Ishikawa (cell line): ENCODE measurements around the gene BIRC6.

Experiments used
- CREB1 ChIP-seq: IDR thresholded peaks from 2 replicates; pipeline ENCODE4 v1.6.1; 2012; ENCODE audit warnings: low read depth
- EP300 ChIP-seq: IDR thresholded peaks from 2 replicates; pipeline ENCODE4 v1.6.1; 2012; ENCODE audit warnings: borderline replicate concordance
- RAD21 ChIP-seq: IDR thresholded peaks from 2 replicates; pipeline ENCODE4 v1.6.1; 2012; ENCODE audit warnings: low read depth
- TAF1 ChIP-seq: IDR thresholded peaks from 2 replicates; pipeline ENCODE4 v1.6.1; 2012; ENCODE audit warnings: low read depth, mild to moderate bottlenecking
- YY1 ChIP-seq: IDR thresholded peaks from 2 replicates; pipeline ENCODE4 v1.6.1; 2012; ENCODE audit warnings: low read depth
- TF ChIP-seq, protein P1 (sequence below): IDR thresholded peaks from 2 replicates; pipeline ENCODE4 v1.6.1; 2012; ENCODE audit warnings: low read depth, mild to moderate bottlenecking

DNA sequence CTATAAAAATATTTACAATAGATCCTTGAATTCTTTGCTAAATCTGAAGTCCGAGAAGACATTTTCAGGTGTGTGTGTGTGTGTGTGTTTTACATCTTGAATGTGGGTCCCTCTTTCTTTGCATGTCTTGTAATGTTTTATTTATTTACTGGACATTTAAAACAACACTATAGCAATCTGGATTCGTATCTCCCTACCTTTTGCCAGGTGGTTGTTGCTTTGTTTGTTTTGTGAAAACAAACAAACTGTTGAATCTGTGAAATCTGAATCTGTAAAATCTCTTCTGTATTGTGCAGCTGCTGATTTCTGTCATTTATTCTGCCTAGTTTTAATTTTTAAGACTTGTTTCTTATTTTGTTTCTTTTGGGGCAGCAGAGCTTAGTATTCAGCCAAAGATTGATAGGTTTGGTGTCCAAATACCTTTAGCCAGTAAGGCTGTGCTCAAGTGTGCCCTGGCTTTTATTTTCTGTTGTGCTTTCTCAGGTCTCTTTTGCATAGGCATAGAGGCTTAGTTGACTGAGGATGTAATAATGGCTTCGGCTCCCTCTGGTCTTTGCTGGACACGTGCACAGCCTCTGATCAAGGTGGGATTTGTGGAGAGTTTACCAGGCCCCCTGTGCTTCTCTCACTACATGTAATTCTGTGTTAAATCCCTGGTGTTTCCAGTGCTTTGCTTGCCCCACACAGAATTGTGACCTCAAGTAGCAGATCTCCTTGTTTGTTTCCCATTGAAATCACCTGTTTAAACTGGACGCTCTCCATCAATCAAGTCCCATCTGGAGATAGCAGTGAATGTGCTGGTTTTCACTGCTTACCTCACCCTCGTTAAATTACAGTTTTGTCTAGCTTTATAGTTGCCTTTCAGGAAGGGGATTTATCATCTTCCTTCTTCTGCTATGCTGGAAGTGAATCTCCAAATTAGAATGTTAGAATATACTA, 71.1 kb downstream of the BIRC6 start:
- TF ChIP-seq EP300 (no peak), TAF1 (no peak), RAD21 (no peak), CREB1 (no peak), YY1 (no peak)
- TF ChIP-seq, protein P1, sequence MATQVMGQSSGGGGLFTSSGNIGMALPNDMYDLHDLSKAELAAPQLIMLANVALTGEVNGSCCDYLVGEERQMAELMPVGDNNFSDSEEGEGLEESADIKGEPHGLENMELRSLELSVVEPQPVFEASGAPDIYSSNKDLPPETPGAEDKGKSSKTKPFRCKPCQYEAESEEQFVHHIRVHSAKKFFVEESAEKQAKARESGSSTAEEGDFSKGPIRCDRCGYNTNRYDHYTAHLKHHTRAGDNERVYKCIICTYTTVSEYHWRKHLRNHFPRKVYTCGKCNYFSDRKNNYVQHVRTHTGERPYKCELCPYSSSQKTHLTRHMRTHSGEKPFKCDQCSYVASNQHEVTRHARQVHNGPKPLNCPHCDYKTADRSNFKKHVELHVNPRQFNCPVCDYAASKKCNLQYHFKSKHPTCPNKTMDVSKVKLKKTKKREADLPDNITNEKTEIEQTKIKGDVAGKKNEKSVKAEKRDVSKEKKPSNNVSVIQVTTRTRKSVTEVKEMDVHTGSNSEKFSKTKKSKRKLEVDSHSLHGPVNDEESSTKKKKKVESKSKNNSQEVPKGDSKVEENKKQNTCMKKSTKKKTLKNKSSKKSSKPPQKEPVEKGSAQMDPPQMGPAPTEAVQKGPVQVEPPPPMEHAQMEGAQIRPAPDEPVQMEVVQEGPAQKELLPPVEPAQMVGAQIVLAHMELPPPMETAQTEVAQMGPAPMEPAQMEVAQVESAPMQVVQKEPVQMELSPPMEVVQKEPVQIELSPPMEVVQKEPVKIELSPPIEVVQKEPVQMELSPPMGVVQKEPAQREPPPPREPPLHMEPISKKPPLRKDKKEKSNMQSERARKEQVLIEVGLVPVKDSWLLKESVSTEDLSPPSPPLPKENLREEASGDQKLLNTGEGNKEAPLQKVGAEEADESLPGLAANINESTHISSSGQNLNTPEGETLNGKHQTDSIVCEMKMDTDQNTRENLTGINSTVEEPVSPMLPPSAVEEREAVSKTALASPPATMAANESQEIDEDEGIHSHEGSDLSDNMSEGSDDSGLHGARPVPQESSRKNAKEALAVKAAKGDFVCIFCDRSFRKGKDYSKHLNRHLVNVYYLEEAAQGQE, result no peak
